ENCODE measurements around the gene PPP1R15A. TPM values are rescaled to one million over a fixed set of nuclear protein-coding genes. Genes with fewer than 3 reads are reported as not detected.

The PPP1R15A gene
- total RNA-seq, 1 experiment from 2014 or later, result 83.3 TPM

- H3K4me3 ChIP-seq (ENCODE audit: low read depth, low read length), result peak overlapping the region; percentile 63
- no peaks in the 10 kb centered on the region for H3K27me3 Mint-ChIP-seq (ENCODE audit: insufficient read depth, unreplicated experiment)
- no peak for TF ChIP-seq CTCF (IDR thresholded peaks at IDR 0.05; ENCODE audit: insufficient read depth in 1 of 2, low read depth in 1 of 2, low read length in 1 of 2, severe bottlenecking in 1 of 2, unreplicated experiment in 1 of 2)
- POLR2A ChIA-PET, result no interaction called here
- no TSS peak for BruUV-seq (replicated peaks)
- peaks cover 4% of the 10 kb centered on the region; the same call in 1 of the 2 replicates for H3K4me1 ChIP-seq
- no peaks in the 10 kb centered on the region for H3K9me3 Mint-ChIP-seq (ENCODE audit: unreplicated experiment)
- H3K9me3 ChIP-seq, result no peaks in the 10 kb centered on the region
- CTCF ChIA-PET, result interaction anchor here (0.5 to 2.0 kb wide), 4 partner anchors 30 to 239 kb away, joined by 3 to 30 read pairs (median 12); no protein-coding TSS in a partner anchor
- peak in 1 of 2 experiments; percentile 65 for DNase-seq
- H3K4me1 Mint-ChIP-seq (ENCODE audit: low read depth, unreplicated experiment), result no peaks in the 10 kb centered on the region
- intact Hi-C loops (cut with micrococcal nuclease; ENCODE audit: unreplicated experiment), result loop anchor here (5.0 kb wide), 1 partner anchor 200 kb away; the partner anchor contains the start of gene DBP
- peaks cover 4% of the 10 kb centered on the region; the same call in 1 of the 2 replicates for H3K36me3 ChIP-seq (ENCODE audit: control insufficient read depth, insufficient read depth, low read length)
- peak overlapping the region; percentile 92 for H3K4me3 Mint-ChIP-seq (ENCODE audit: unreplicated experiment)
- no peaks in the 10 kb centered on the region for H3K27me3 ChIP-seq (replicated peaks; ENCODE audit: control insufficient read depth, insufficient read depth, low read length)
- H3K36me3 Mint-ChIP-seq (ENCODE audit: insufficient read depth, unreplicated experiment), result peaks cover 13% of the 10 kb centered on the region
- peak overlapping the region; percentile 90 for H3K27ac Mint-ChIP-seq (ENCODE audit: unreplicated experiment)
Measured at GRCh38 chr19:48837051-48837524, 35.1 kb upstream of the PPP1R15A start.

- H3K9me3 Mint-ChIP-seq (ENCODE audit: unreplicated experiment), result no peaks in the 10 kb centered on the region
- peak overlapping the region; percentile 34 for H3K4me3 Mint-ChIP-seq (ENCODE audit: unreplicated experiment)
- H3K27me3 Mint-ChIP-seq (ENCODE audit: insufficient read depth, unreplicated experiment), result no peaks in the 10 kb centered on the region
- no peak overlapping the region for H3K27ac Mint-ChIP-seq (ENCODE audit: unreplicated experiment)
- H3K4me1 Mint-ChIP-seq (ENCODE audit: low read depth, unreplicated experiment), result peaks cover 4% of the 10 kb centered on the region
- intact Hi-C loops (cut with micrococcal nuclease; ENCODE audit: unreplicated experiment), result loop anchor here (5.0 kb wide), 1 partner anchor 200 kb away; the partner anchor contains the start of gene DBP
- TF ChIP-seq CTCF (IDR thresholded peaks at IDR 0.05; ENCODE audit: insufficient read depth in 1 of 2, low read depth in 1 of 2, low read length in 1 of 2, severe bottlenecking in 1 of 2, unreplicated experiment in 1 of 2), result no peak
- H3K27me3 ChIP-seq (replicated peaks; ENCODE audit: control insufficient read depth, insufficient read depth, low read length), result no peaks in the 10 kb centered on the region
- H3K4me3 ChIP-seq (ENCODE audit: low read depth, low read length), result no peak overlapping the region
- H3K36me3 Mint-ChIP-seq (ENCODE audit: insufficient read depth, unreplicated experiment), result peaks cover 17% of the 10 kb centered on the region
- no TSS peak for BruUV-seq (replicated peaks)
- no peak for DNase-seq
- no peaks in the 10 kb centered on the region for H3K9me3 ChIP-seq
- H3K4me1 ChIP-seq, result peaks cover 6% of the 10 kb centered on the region; the same call in 1 of the 2 replicates
- POLR2A ChIA-PET, result no interaction called here
- H3K36me3 ChIP-seq (ENCODE audit: control insufficient read depth, insufficient read depth, low read length), result peaks cover 4% of the 10 kb centered on the region; the same call in 1 of the 2 replicates
- CTCF ChIA-PET, result interaction anchor here (1.9 kb wide), 1 partner anchor 49 kb away, joined by 13 read pairs; no protein-coding TSS in a partner anchor
Measured at GRCh38 chr19:48837687-48838086, 34.5 kb upstream of the PPP1R15A start.

- H3K4me1 Mint-ChIP-seq (ENCODE audit: low read depth, unreplicated experiment), result peaks cover 7% of the 10 kb centered on the region
- POLR2A ChIA-PET, result no interaction called here
- H3K9me3 Mint-ChIP-seq (ENCODE audit: unreplicated experiment), result no peaks in the 10 kb centered on the region
Measured at GRCh38 chr19:48841047-48841446, 31.2 kb upstream of the PPP1R15A start.

More at GRCh38 chr19:48841047-48841446, 31.2 kb upstream of the PPP1R15A start:
- Histone ChIP-seq H3K36me3 (ENCODE audit: control insufficient read depth, insufficient read depth, low read length) (no peaks in the 10 kb centered on the region; the same call in 1 of the 2 replicates), H3K27me3 (replicated peaks; ENCODE audit: control insufficient read depth, insufficient read depth, low read length) (no peaks in the 10 kb centered on the region), H3K9me3 (no peaks in the 10 kb centered on the region), H3K4me1 (peaks cover 8% of the 10 kb centered on the region; the same call in 1 of the 2 replicates), H3K4me3 (ENCODE audit: low read depth, low read length) (no peak overlapping the region)
- no peaks in the 10 kb centered on the region for H3K27me3 Mint-ChIP-seq (ENCODE audit: insufficient read depth, unreplicated experiment)
- no peak overlapping the region for H3K27ac Mint-ChIP-seq (ENCODE audit: unreplicated experiment)
- intact Hi-C loops (cut with micrococcal nuclease; ENCODE audit: unreplicated experiment), result loop anchor here (5.0 kb wide), 1 partner anchor 121 kb away; no protein-coding TSS in a partner anchor
- CTCF ChIA-PET, result interaction anchor here (0.8 to 2.9 kb wide), 4 partner anchors 46 to 130 kb away, joined by 4 to 48 read pairs (median 24); no protein-coding TSS in a partner anchor
- H3K36me3 Mint-ChIP-seq (ENCODE audit: insufficient read depth, unreplicated experiment), result peaks cover 23% of the 10 kb centered on the region
- TF ChIP-seq CTCF (IDR thresholded peaks at IDR 0.05; ENCODE audit: insufficient read depth in 1 of 2, low read depth in 1 of 2, low read length in 1 of 2, severe bottlenecking in 1 of 2, unreplicated experiment in 1 of 2), result no peak
- no peak overlapping the region for H3K4me3 Mint-ChIP-seq (ENCODE audit: unreplicated experiment)
- no peak for DNase-seq
- BruUV-seq (replicated peaks), result no TSS peak

All from Caco-2 (cell line).